Measurements from ENCODE around the gene MDM4.
A peak's percentile ranks its signal among the peaks of the same experiment; 100 is the strongest.

MDM4 gene

GRCh38 chr1:204503122-204503912 lies 12.9 kb upstream of the MDM4 start:
- peak; percentile 71 for TF ChIP-seq CTCF (IDR thresholded peaks at IDR 0.05; ENCODE audit: control extremely low read depth, extremely low read depth, low read depth, missing control alignments)
- ChIA-PET CTCF (interaction anchor here (0.6 to 39.3 kb wide), 25 partner anchors 9 to 340 kb away, joined by 3 to 1775 read pairs (median 5); partner anchors contain the start of genes MDM4 and PIK3C2B), POLR2A (interaction anchor here (0.6 kb wide), 1 partner anchor 12 kb away, joined by 3 read pairs; no protein-coding TSS in a partner anchor)
- peak; percentile 39 for DNase-seq (ENCODE audit: extremely low spot score)

GRCh38 chr1:204503913-204504519 lies 12.2 kb upstream of the MDM4 start:
- no peak for TF ChIP-seq CTCF (IDR thresholded peaks at IDR 0.05; ENCODE audit: control extremely low read depth, extremely low read depth, low read depth, missing control alignments)
- CTCF ChIA-PET, result interaction anchor here (0.8 to 39.3 kb wide), 17 partner anchors 10 to 246 kb away, joined by 3 to 1775 read pairs (median 10); partner anchors contain the start of genes MDM4 and PIK3C2B
- DNase-seq (ENCODE audit: extremely low spot score), result no peak
- POLR2A ChIA-PET, result no interaction called here

GRCh38 chr1:204505674-204506200 lies 10.5 kb upstream of the MDM4 start:
- TF ChIP-seq CTCF (IDR thresholded peaks at IDR 0.05; ENCODE audit: control extremely low read depth, extremely low read depth, low read depth, missing control alignments), result no peak
- POLR2A ChIA-PET, result interaction anchor here (1.1 to 2.5 kb wide), 3 partner anchors 11 to 26 kb away, joined by 4 to 25 read pairs (median 5); partner anchors contain the start of genes MDM4 and PIK3C2B
- DNase-seq (ENCODE audit: extremely low spot score), result no peak
- CTCF ChIA-PET, result interaction anchor here (1.0 to 39.3 kb wide), 9 partner anchors 11 to 301 kb away, joined by 3 to 1775 read pairs (median 8); partner anchors contain the start of genes MDM4 and PIK3C2B

GRCh38 chr1:204506201-204506968 lies 9.8 kb upstream of the MDM4 start:
- CTCF ChIA-PET, result interaction anchor here (1.0 to 39.3 kb wide), 10 partner anchors 10 to 300 kb away, joined by 3 to 1775 read pairs (median 6); partner anchors contain the start of genes MDM4 and PIK3C2B
- TF ChIP-seq CTCF (IDR thresholded peaks at IDR 0.05; ENCODE audit: control extremely low read depth, extremely low read depth, low read depth, missing control alignments), result no peak
- DNase-seq (ENCODE audit: extremely low spot score), result no peak
- POLR2A ChIA-PET, result interaction anchor here (0.7 to 2.5 kb wide), 6 partner anchors 10 to 52 kb away, joined by 3 to 25 read pairs (median 4); partner anchors contain the start of genes MDM4 and PIK3C2B

DNA sequence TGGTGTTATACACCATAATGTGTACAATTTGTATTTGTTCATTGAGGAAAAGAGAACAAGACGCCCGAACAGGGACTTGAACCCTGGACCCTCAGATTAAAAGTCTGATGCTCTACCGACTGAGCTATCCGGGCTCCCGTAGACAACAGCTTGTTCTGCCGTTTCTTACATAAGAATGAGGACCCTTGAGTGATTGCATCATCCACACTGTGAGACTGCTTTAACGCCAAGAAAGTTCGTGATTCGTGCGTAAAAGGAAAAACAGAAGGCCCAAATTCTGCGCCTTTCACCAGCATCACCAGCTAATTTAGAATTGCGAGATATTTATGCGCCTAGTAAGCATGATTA lies 9.3 kb upstream of the MDM4 start:
- POLR2A ChIA-PET, result interaction anchor here (0.5 to 2.5 kb wide), 6 partner anchors 9 to 52 kb away, joined by 3 to 25 read pairs (median 3); partner anchors contain the start of genes MDM4 and PIK3C2B
- no peak for TF ChIP-seq CTCF (IDR thresholded peaks at IDR 0.05; ENCODE audit: control extremely low read depth, extremely low read depth, low read depth, missing control alignments)
- CTCF ChIA-PET, result interaction anchor here (1.0 to 39.3 kb wide), 10 partner anchors 10 to 300 kb away, joined by 3 to 1775 read pairs (median 6); partner anchors contain the start of genes MDM4 and PIK3C2B
- peak; percentile 56 for DNase-seq (ENCODE audit: extremely low spot score)
